Trophoblast cell (in vitro differentiated cells and primary cell): ENCODE measurements around the gene SHISA5.

Experiments used
- DNase-seq, 2 donors: peaks; one replicate each; pipeline ENCODE4 v3.0.0-alpha.2; 2016
- H2AFZ ChIP-seq: 2 replicates; pipeline ENCODE4 v1.6.1; 2013; ENCODE audit warnings: low read length, moderate library complexity, mild to moderate bottlenecking; ENCODE audit not compliant: insufficient read depth, poor library complexity
- H2AK5ac ChIP-seq: 2 replicates; pipeline ENCODE4 v1.6.1; 2013; ENCODE audit warnings: mild to moderate bottlenecking, low read length
- H2BK120ac ChIP-seq: 2 replicates; pipeline ENCODE4 v1.6.1; 2013; ENCODE audit warnings: low read length, mild to moderate bottlenecking, moderate library complexity; ENCODE audit not compliant: insufficient read depth, poor library complexity
- H2BK12ac ChIP-seq: 2 replicates; pipeline ENCODE4 v1.6.1; 2013; ENCODE audit warnings: mild to moderate bottlenecking, low read length, moderate library complexity
- H2BK5ac ChIP-seq: 2 replicates; pipeline ENCODE4 v1.6.1; 2013; ENCODE audit warnings: low read length, low read depth, moderate library complexity, mild to moderate bottlenecking; ENCODE audit not compliant: poor library complexity
- H3K14ac ChIP-seq: 2 replicates; pipeline ENCODE4 v1.6.1; 2013; ENCODE audit warnings: mild to moderate bottlenecking, low read length
- H3K18ac ChIP-seq: 2 replicates; pipeline ENCODE4 v1.6.1; 2013; ENCODE audit warnings: mild to moderate bottlenecking, low read length
- H3K23ac ChIP-seq: 2 replicates; pipeline ENCODE4 v1.6.1; 2013; ENCODE audit warnings: low read length
- H3K27ac ChIP-seq: 2 replicates; pipeline ENCODE4 v1.5.1; 2013; ENCODE audit warnings: low read depth, mild to moderate bottlenecking, inconsistent platforms, low read length, moderate library complexity
- H3K27me3 ChIP-seq: 2 replicates; pipeline ENCODE4 v1.6.1; 2013; ENCODE audit warnings: inconsistent platforms, mild to moderate bottlenecking, low read length, moderate library complexity; ENCODE audit not compliant: insufficient read depth
- H3K36me3 ChIP-seq, 2 experiments: 1 replicate in 1 of 2; 2 replicates in 1 of 2; pipeline ENCODE4 v1.6.1; 2013; ENCODE audit warnings: low read length in 2 of 2, mild to moderate bottlenecking in 2 of 2, moderate library complexity in 1 of 2; ENCODE audit not compliant: insufficient read depth in 2 of 2, control insufficient read depth in 1 of 2
- H3K4ac ChIP-seq: 2 replicates; pipeline ENCODE4 v1.6.1; 2013; ENCODE audit warnings: low read depth, mild to moderate bottlenecking, low read length, moderate library complexity
- H3K4me1 ChIP-seq, 2 experiments: 1 replicate in 1 of 2; 2 replicates in 1 of 2; pipeline ENCODE4 v1.6.1; 2013; ENCODE audit warnings: low read length in 2 of 2, mild to moderate bottlenecking in 2 of 2, moderate library complexity in 1 of 2; ENCODE audit not compliant: insufficient read depth in 2 of 2, control insufficient read depth in 1 of 2
- H3K4me2 ChIP-seq: 2 replicates; pipeline ENCODE4 v1.6.1; 2013; ENCODE audit warnings: inconsistent platforms, mild to moderate bottlenecking, low read length, moderate library complexity
- H3K4me3 ChIP-seq: 2 replicates; pipeline ENCODE4 v1.5.1; 2013; ENCODE audit warnings: mild to moderate bottlenecking, low read depth, low read length, inconsistent platforms
- H3K79me1 ChIP-seq: one replicate; pipeline ENCODE4 v1.6.1; 2013; ENCODE audit warnings: low read length
- H3K79me2 ChIP-seq: 2 replicates; pipeline ENCODE4 v1.6.1; 2013; ENCODE audit warnings: low read length, mild to moderate bottlenecking; ENCODE audit not compliant: control insufficient read depth, insufficient read depth, poor library complexity
- H3K9ac ChIP-seq: 2 replicates; pipeline ENCODE4 v1.6.1; 2013; ENCODE audit warnings: mild to moderate bottlenecking, low read length
- H3K9me3 ChIP-seq: 2 replicates; pipeline ENCODE4 v1.6.1; 2013; ENCODE audit warnings: low read depth, mild to moderate bottlenecking, control low read depth, inconsistent platforms, low read length; ENCODE audit not compliant: insufficient read depth
- H4K12ac ChIP-seq: 2 replicates; pipeline ENCODE4 v1.6.1; 2013; ENCODE audit warnings: low read depth, mild to moderate bottlenecking, low read length, moderate library complexity
- H4K8ac ChIP-seq: 2 replicates; pipeline ENCODE4 v1.6.1; 2013; ENCODE audit warnings: low read depth, mild to moderate bottlenecking, low read length, moderate library complexity
- H4K91ac ChIP-seq: one replicate; pipeline ENCODE4 v1.6.1; 2013; ENCODE audit warnings: low read depth, mild to moderate bottlenecking, low read length, moderate library complexity
- WGBS: extraction: QIAGEN DNeasy Blood & Tissue Kit; methylation state at CpG from one replicate; pipeline ENCODE4 v1.1.7; 2013; ENCODE audit warnings: missing lambda C conversion rate; ENCODE audit not compliant: insufficient read length, insufficient coverage; ENCODE audit errors: extremely low coverage; 5-methylcytosine and 5-hydroxymethylcytosine counted together

SHISA5 gene

DNA sequence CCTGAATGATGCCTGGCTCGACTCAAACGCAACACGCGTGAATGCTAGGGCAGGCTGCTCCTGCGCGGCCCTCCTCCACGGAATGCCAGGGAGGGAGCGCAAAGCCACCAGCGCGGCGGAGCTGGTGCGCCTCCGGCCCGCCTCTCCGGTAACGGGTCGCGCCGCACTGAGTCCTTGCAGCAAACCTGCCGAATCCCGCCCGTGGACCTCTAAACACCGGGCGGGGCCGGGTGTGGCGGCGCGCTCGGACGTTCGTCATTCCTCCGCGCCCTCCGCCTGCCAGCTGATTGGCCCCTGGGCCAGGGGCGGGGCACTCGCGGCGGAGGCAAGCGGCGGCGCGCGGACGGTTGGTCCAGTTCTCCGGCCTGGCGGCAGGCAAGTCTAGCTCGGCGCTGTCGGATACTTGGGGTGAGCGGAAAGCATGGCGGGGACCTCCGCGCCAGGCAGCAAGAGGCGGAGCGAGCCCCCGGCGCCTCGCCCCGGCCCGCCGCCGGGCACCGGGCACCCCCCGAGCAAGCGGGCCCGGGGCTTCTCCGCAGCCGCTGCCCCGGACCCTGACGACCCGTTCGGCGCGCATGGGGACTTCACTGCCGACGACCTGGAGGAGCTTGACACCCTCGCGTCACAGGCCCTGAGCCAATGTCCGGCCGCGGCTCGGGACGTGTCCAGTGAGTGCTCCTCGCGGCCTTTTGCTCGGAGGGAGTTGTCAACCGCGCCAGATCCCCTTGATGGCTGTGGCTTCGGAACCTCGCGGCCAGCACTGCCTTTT, 57.4 kb downstream of the SHISA5 start, which contains the start of gene ATRIP:
Gene ATRIP, plus strand, starts transcription at position 313 of the 769 bp plus-strand sequence. Its CDS starts 109 bp downstream, at position 422.
- DNase-seq = peak; percentile 87 to 93
- H3K4me1 ChIP-seq = peaks cover 8 to 9% of the 10 kb centered on the region in 2 experiments
- peak within 1 kb of the TSS; percentile 35 for H2BK5ac ChIP-seq
- peak within 1 kb of the TSS; percentile 14 for H2BK120ac ChIP-seq
- no peaks in the 10 kb centered on the region for H3K9me3 ChIP-seq
- peak within 1 kb of the TSS; percentile 16 for H3K18ac ChIP-seq
- H3K14ac ChIP-seq = peak within 1 kb of the TSS; percentile 40
- H3K4ac ChIP-seq = peak within 1 kb of the TSS; percentile 41
- peak within 1 kb of the TSS; percentile 56 for H4K12ac ChIP-seq
- peak within 1 kb of the TSS; percentile 79 for H3K9ac ChIP-seq
- H2AFZ ChIP-seq = peak within 1 kb of the TSS; percentile 83
- no peaks in the 10 kb centered on the region for H3K79me2 ChIP-seq
- no CpG with 5 or more reads among the region's 91 CpGs for WGBS
- peak within 1 kb of the TSS; percentile 53 for H4K91ac ChIP-seq
- peak within 1 kb of the TSS; percentile 81 for H3K27ac ChIP-seq
- H3K4me3 ChIP-seq = peak within 1 kb of the TSS; percentile 87
- H3K27me3 ChIP-seq = no peaks in the 10 kb centered on the region
- H3K4me2 ChIP-seq = peak within 1 kb of the TSS; percentile 81
- no peak within 1 kb of the TSS for H2BK12ac ChIP-seq
- no peak within 1 kb of the TSS for H2AK5ac ChIP-seq
- peak within 1 kb of the TSS; percentile 84 for H4K8ac ChIP-seq
- peaks cover 1% of the 10 kb centered on the region for H3K79me1 ChIP-seq
- H3K36me3 ChIP-seq = peaks cover 20 to 24% of the 10 kb centered on the region in 2 experiments
- H3K23ac ChIP-seq = no peak within 1 kb of the TSS

DNA sequence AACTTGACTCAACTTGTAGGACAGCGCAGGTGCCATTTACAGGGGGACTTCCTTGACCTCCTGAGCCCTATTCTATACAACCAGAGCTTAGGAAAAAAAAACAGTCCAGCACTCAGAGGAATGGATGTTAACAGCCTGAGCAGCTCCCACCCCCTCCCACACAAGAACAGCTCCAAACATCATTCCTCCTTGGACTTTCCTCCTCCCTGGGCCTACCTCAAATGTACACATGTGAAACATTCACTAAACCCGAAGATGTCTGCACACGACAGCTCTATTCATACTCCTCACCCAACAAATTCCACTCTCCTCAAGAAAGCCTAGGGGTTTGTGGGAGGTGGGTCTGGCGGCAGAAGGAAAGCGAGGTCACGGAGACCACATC, 57.9 kb downstream of the SHISA5 start:
- Histone ChIP-seq H3K23ac (no peak overlapping the region), H3K27ac (no peak overlapping the region), H3K79me1 (peaks cover 1% of the 10 kb centered on the region), H2AFZ (peak overlapping the region; percentile 64), H3K9ac (peak overlapping the region; percentile 6), H4K91ac (peak overlapping the region; percentile 21), H2AK5ac (no peak overlapping the region), H3K9me3 (no peaks in the 10 kb centered on the region), H3K36me3 (peaks cover 17 to 22% of the 10 kb centered on the region in 2 experiments), H4K12ac (peak overlapping the region; percentile 56), H3K14ac (peak overlapping the region; percentile 33), H2BK120ac (no peak overlapping the region), H2BK5ac (no peak overlapping the region), H3K4me1 (peaks cover 9 to 10% of the 10 kb centered on the region in 2 experiments), H3K79me2 (no peaks in the 10 kb centered on the region), H3K27me3 (no peaks in the 10 kb centered on the region), H3K4me2 (peak overlapping the region; percentile 81), H3K4me3 (peak overlapping the region; percentile 87), H3K4ac (peak overlapping the region; percentile 41), H3K18ac (no peak overlapping the region), H2BK12ac (no peak overlapping the region), H4K8ac (peak overlapping the region; percentile 84)
- no peak for DNase-seq
- WGBS = no CpG with 5 or more reads among the region's 6 CpGs

DNA sequence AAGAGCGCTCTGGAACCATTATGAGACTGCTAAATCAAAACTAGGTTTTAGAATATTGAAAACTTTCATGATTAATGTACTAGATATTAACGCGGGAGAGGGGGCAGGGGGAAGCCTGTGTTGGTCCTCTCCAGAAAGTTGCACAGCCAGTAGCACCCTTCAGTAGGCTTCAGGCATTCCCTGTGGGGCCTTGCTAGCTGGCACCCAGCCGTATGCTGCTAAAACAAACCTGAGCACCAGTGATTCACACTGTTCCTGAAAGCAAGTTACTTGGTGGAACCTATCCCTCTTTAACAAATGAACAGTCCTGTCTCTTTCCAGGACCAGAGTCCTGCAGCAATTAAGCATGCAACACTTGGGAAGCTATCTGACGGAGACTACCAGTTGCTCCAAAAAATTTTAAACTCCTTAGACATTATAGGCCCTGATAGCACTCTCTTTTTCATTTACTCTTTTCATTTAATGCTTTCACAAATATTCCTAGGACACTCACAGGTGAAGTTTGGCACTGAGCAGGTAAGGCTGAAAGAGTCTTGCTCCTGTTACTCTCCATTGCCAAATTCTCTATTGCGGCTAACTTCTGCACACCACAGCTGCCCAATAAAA, 58.6 kb downstream of the SHISA5 start:
- Histone ChIP-seq H3K4me3 (no peak overlapping the region), H3K4me1 (peaks cover 9 to 10% of the 10 kb centered on the region in 2 experiments), H3K36me3 (peaks cover 16 to 22% of the 10 kb centered on the region in 2 experiments), H3K27me3 (no peaks in the 10 kb centered on the region), H2BK120ac (no peak overlapping the region), H2AK5ac (no peak overlapping the region), H4K8ac (no peak overlapping the region), H3K18ac (no peak overlapping the region), H2BK5ac (no peak overlapping the region), H3K23ac (no peak overlapping the region), H3K27ac (no peak overlapping the region), H3K4ac (no peak overlapping the region), H3K9ac (no peak overlapping the region), H3K9me3 (no peaks in the 10 kb centered on the region), H4K91ac (no peak overlapping the region), H2AFZ (no peak overlapping the region), H3K14ac (no peak overlapping the region), H4K12ac (no peak overlapping the region), H3K4me2 (no peak overlapping the region), H3K79me1 (peaks cover 3% of the 10 kb centered on the region), H2BK12ac (no peak overlapping the region), H3K79me2 (peaks cover 4% of the 10 kb centered on the region)
- no peak for DNase-seq
- no CpG with 5 or more reads among the region's 6 CpGs for WGBS

GRCh38 chr3:48441940-48442339, 62.0 kb downstream of the SHISA5 start:
- Histone ChIP-seq H3K14ac (no peak overlapping the region), H4K12ac (no peak overlapping the region), H3K4me2 (no peak overlapping the region), H3K23ac (no peak overlapping the region), H3K27ac (no peak overlapping the region), H2AK5ac (no peak overlapping the region), H2BK120ac (no peak overlapping the region), H4K91ac (no peak overlapping the region), H3K79me2 (peaks cover 7% of the 10 kb centered on the region), H3K79me1 (peaks cover 8% of the 10 kb centered on the region), H3K18ac (no peak overlapping the region), H3K4me3 (no peak overlapping the region), H3K36me3 (peaks cover 16 to 22% of the 10 kb centered on the region in 2 experiments), H4K8ac (no peak overlapping the region), H3K4me1 (peaks cover 4 to 8% of the 10 kb centered on the region in 2 experiments), H2AFZ (no peak overlapping the region), H3K9me3 (no peaks in the 10 kb centered on the region), H3K4ac (peak overlapping the region; percentile 67), H3K9ac (no peak overlapping the region), H2BK5ac (no peak overlapping the region), H2BK12ac (no peak overlapping the region), H3K27me3 (no peaks in the 10 kb centered on the region)
- no peak for DNase-seq
- WGBS = no CpG with 5 or more reads among the region's 6 CpGs
